IMR-90 (cell line): Measurements from ENCODE around the gene ARMCX4.
"Not testable (repeated sequence)": the region's sequence is repeated elsewhere in the genome, so short reads cannot be mapped to it uniquely, and the experiment has no call there.

ENCODE experiments used
- BHLHE40 ChIP-seq: fragments of 150-350 bp; IDR thresholded peaks from 2 replicates; pipeline ENCODE4 v1.6.1; 2016; ENCODE audit warnings: mild to moderate bottlenecking, low read depth, low read length
- CTCF ChIP-seq: conservative IDR thresholded peaks from 2 replicates; pipeline ENCODE4 v1.5.1; 2012; ENCODE audit warnings: mild to moderate bottlenecking, low read depth, low read length, improper control_type of control experiment
- ELK1 ChIP-seq: fragments of 150-350 bp; IDR thresholded peaks from 2 replicates; pipeline ENCODE4 v1.6.1; 2016; ENCODE audit warnings: low read depth, mild to moderate bottlenecking, low read length, moderate library complexity, borderline replicate concordance
- POLR2A ChIP-seq: IDR thresholded peaks from 2 replicates; pipeline ENCODE4 v1.6.1; 2012; ENCODE audit warnings: mild to moderate bottlenecking, low read depth, low read length
- RAD21 ChIP-seq: IDR thresholded peaks from 2 replicates; pipeline ENCODE4 v1.6.1; 2012; ENCODE audit warnings: low read length, improper control_type of control experiment
- RCOR1 ChIP-seq: IDR thresholded peaks from 2 replicates; pipeline ENCODE4 v1.6.1; 2012; ENCODE audit warnings: mild to moderate bottlenecking, low read length, improper control_type of control experiment; ENCODE audit not compliant: insufficient replicate concordance
- RFX5 ChIP-seq: IDR thresholded peaks from 2 replicates; pipeline ENCODE4 v1.8.0; 2012; ENCODE audit warnings: low read depth, mild to moderate bottlenecking, low read length, moderate library complexity
- SMC3 ChIP-seq: fragments of 150-350 bp; IDR thresholded peaks from 2 replicates; pipeline ENCODE4 v1.6.1; 2016; ENCODE audit warnings: low read depth, mild to moderate bottlenecking, antibody characterized with exemption, low read length, moderate library complexity
- USF2 ChIP-seq: fragments of 150-350 bp; IDR thresholded peaks from 2 replicates; pipeline ENCODE4 v1.6.1; 2017; ENCODE audit warnings: mild to moderate bottlenecking, antibody characterized with exemption, low read length, low read depth

DNA sequence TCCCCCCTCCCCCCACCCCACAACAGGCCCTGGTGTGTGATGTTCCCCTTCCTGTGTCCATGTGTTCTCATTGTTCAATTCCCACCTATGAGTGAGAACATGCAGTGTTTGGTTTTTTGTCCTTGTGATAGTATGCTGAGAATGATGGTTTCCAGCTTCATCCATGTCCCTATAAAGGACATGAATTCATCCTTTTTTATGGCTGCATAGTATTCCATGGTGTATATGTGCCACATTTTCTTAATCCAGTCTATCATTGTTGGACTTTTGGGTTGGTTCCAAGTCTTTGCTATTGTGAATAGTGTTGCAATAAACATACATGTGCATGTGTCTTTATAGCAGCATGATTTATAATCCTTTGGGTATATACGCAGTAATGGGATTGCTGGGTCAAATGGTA lies 17.7 kb downstream of the ARMCX4 start:
- TF ChIP-seq CTCF, POLR2A, USF2, RAD21, SMC3, RCOR1, ELK1, BHLHE40, RFX5: not testable (repeated sequence)
